ENCODE data around the gene CELF2. TPM values are rescaled to one million over a fixed set of nuclear protein-coding genes. Genes with fewer than 3 reads are reported as not detected.

Gene CELF2
- total RNA-seq, 1 donor from 2014 or later, result 6.4 TPM

DNA sequence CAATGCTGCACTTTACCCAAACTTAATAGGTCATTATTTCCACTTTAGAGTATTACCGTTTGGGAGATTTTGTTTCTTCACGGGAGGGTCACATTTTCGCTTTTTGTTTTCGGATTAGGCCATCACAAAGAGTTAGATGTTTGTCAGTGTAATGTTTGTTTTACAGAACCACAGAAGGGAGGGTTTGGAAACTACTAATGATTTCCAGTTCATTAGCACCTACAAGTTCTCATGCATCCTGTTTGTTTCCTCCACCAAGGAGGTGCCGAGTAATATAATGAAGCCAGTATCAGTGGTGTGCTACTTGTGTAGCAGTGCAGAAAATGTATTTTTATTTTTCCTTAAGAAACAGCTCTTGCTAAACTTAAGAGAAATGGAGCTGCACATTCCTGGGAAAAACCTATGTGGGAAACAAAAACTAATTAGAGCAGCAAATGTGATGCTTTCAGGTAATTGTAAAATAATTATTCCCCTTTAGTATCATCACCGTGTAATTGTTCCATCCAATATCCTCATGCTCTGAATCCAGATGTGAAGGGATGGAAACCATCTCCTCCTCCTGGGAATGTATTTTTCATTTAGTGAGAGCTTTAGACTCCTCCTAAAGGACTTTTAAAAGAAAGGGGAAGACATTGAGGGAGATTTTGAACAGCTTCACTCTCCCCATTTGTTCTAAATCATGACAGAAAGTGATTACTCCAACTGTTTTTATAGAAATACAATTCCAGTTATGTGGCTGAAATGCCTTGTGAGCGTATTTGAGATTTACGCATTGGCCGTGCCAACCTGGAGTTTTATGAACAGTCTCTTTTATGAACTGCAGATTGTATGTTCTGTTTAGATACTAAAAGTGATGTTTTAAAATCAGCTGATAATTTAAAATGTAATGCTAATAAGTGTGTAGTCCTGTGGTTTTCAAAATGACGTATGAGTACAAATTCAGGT lies 5.6 kb downstream of the CELF2 start:
- DNase-seq (ENCODE audit: low read depth), result no peak

DNA sequence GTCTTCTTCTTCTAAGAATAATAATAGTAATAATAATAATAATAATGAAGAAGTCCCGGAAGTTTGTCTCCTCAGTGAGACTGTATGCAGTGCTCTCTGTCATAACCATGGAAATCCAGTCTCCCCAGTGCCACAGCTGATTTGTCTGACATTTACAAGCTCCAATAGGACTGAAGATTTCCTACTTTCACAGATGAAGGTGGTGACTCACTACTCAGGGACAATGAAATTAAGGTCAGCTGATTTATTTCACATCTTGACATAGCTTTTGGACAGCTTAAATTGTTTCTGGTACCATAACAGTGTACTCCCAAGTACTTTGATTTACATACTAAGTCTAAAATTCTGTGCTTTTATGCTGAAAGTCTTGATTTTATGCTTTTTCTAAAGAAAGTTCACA lies 6.9 kb downstream of the CELF2 start:
- peak; percentile 90 for DNase-seq (ENCODE audit: low read depth)

- no peak for DNase-seq (ENCODE audit: low read depth)
These were observed 8.3 kb downstream of the CELF2 start for GRCh38 chr10:11025978-11026377.

GRCh38 chr10:11026773-11027172 lies 9.1 kb downstream of the CELF2 start:
- DNase-seq (ENCODE audit: low read depth), result no peak

- DNase-seq (ENCODE audit: low read depth), result no peak
These were observed 17.1 kb downstream of the CELF2 start for GRCh38 chr10:11034762-11035161.

GRCh38 chr10:11035301-11035991 lies 17.8 kb downstream of the CELF2 start:
- peak; percentile 75 for DNase-seq (ENCODE audit: low read depth)

GRCh38 chr10:11036424-11037011 lies 18.8 kb downstream of the CELF2 start:
- DNase-seq (ENCODE audit: low read depth), result peak; percentile 48

- DNase-seq (ENCODE audit: low read depth), result no peak
These were observed 20.3 kb downstream of the CELF2 start for GRCh38 chr10:11037991-11038390.

DNA sequence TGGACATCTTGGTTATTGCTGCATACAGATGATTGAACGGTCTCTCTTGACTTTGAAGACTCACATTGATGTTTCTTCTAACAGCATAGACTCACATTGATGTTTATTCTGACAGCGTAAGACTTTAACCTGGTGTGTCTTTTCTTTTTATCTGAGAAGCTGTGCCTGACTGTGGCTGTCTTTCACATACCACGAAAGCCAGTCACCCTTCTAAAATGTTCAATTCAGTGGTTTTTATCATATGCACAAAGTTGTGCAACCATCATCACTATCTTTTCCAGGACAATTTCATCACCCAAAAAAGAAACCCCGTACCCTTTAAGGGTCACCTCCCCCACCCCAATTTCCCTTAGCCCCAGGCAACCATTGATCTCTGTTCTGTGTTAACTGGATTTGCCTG lies 24.7 kb downstream of the CELF2 start:
- DNase-seq (ENCODE audit: low read depth), result no peak

GRCh38 chr10:11043039-11043438 lies 25.4 kb downstream of the CELF2 start:
- DNase-seq (ENCODE audit: low read depth), result no peak

DNA sequence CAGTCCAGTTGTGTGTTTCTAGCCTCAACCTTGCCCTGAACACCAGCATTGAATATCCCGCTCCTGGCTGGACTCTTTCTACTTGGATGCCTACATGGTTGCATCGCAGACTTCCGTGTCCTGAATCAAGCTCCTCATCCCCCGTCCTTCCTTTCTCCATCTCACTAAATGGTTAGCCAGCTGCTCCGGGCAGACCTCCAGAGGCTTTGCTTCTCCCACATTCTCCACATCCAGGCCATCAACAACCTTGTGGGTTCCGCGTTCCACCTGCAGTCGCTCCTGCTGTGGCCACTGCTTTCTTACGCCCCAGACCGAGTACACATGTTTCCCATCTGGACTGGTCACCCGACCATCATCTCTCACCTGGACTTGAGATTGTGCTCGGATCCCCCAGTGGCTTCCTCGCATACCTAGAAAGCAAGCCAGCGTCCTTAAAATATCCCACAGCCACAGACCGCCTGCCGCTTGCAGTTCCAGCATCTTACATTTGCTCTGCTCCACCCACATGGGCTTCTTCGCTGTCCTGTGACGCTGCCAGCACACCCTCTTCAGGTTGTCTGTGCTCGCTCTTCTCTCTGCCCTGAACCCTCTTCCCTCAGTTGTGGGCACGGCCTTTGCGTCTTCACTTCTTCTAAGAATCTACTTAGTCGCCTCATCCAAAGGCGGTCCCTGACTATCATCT lies 25.9 kb downstream of the CELF2 start:
- no peak for DNase-seq (ENCODE audit: low read depth)

DNA sequence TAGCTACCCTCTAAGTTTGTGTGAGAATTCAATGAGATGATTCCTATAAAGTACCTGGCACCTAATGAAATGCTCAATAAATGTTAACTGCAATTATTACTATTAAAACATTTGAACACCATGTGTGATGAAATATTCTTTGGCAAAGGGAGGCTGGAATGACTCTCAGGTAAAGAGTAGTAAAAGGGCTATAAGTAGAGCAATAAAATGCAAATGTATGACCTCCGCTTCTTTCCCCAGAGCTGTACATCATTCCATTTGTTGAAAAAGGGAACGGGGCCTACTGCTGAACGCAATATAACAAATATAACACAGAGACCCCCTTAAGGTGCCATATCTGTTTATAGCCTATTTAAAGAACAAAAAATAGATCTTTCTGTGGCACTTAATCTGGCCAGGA lies 27.8 kb downstream of the CELF2 start:
- DNase-seq (ENCODE audit: low read depth), result no peak

DNA sequence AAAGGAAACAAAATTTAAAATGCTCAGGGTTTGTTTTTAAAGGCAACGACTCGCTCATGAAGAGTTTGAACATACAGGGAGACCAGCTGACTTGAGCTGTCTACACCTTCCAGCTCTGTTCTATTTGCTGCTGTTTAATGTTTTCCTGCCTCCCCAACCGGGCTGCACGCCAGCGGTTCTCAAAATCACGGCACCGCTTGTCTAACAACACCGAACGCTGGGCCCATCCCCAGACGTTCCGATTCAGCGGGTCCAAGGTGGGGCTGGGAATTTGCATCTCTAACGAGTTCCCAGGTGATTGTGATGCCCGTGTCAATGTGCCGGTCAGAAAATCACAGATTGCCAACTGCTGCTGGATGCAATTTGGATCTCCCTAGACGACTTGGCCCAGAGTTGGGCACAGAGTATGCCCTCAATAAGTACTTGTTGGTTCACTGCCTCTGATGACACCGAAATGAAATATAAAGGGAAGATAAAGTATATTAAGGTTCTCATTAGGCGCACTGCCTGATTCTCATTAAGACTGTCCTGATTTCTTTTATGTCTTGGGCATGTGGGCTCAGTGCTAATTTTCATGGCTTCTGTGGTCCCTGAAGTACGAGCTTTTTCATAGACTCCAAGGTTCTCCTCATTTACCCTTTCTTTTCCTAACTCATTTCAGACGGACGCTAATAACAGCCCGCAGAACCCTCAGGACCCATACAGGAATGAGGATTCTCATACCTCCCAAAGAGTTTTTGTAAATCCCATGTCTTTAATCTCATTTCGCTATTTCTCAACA lies 28.5 kb downstream of the CELF2 start:
- no peak for DNase-seq (ENCODE audit: low read depth)

- no peak for DNase-seq (ENCODE audit: low read depth)
These were observed 29.1 kb downstream of the CELF2 start for GRCh38 chr10:11046776-11047160.

- DNase-seq (ENCODE audit: low read depth), result no peak
These were observed 31.1 kb downstream of the CELF2 start for GRCh38 chr10:11048707-11049278.

DNA sequence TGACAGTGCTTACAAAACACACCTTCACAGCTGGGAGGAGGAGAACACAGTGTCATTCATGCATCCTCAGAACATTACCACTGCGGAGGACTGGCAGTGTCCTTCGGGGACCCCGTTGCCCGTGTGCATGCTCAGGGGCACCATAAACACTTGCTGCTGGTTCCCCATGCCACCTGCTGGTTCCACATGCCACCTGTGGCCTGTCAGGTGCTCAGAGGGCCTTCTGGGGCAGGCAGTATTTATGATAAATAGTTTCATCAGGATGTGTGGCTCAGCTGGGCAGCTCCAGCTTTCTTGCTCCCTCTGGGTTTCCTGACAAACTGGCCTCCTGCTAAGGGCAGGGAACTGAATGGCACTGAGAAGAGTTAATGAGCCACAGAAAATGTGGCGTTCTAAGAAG lies 32.1 kb downstream of the CELF2 start:
- no peak for DNase-seq (ENCODE audit: low read depth)

DNA sequence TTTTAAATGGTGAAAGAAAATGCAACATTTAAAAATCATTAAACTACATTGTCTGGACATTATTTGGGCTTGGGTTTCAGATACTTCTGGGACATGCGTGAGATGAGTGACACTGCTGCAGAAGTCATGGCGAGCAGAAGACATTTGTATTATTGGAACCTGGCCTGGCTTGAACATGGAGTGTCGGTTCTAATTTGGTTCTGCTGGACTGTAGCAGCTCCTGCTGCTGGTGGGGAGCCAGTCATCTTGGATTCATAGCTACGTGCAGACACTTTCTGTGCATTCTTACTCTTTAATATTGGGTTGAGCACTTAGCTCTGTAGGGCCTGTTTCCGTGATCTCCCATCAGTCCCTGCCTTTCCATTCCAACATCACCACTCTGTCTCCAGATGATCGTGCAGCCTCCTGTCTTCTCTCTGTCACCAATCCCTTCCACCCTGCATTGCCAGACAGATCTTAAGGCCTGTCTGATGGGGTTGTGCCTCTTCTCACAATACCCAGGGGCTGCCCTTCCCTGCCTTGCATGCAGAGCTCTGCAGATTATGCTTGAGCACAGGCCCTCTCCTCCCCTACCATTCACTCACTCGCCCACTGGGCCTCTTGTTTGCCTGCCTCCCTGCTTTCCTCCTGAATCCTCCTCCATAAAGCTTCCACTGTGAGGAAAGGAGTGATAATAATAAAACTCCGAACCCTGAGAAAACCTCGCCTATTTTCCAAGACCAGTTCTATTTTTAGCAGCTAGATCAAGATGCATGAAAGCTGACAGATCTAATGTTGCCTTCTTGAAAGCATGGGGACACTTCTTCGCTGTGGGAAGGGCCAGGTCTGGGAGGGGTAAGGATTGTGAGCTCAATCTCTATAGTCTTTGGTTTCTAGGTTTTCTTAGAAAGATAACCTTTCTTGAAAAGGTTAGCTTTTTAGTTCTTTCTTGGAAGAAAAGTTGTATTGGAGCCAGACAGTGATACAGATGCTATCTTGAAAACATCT lies 32.9 kb downstream of the CELF2 start:
- no peak for DNase-seq (ENCODE audit: low read depth)

DNA sequence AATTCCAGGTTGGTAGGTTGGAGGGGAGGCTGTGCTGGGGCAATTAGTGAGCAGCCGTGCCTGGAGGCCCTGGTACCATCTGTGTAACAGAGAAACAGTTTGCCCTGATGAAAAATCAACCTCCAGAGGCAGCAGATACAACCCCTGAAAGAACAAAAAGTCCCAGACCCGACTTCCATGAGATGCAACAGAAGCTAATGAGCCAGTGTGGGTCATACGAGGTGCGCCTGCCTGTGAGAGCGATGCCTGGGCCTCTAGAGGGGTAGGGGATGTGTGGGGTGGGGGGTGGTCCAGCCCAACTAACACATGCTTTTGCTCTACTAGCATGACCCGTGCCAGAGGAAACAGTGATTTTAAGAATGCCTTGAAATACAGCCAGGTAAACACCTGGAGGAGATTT lies 39.3 kb downstream of the CELF2 start:
- no peak for DNase-seq (ENCODE audit: low read depth)

- no peak for DNase-seq (ENCODE audit: low read depth)
These were observed 39.8 kb downstream of the CELF2 start for GRCh38 chr10:11057448-11057847.

DNA sequence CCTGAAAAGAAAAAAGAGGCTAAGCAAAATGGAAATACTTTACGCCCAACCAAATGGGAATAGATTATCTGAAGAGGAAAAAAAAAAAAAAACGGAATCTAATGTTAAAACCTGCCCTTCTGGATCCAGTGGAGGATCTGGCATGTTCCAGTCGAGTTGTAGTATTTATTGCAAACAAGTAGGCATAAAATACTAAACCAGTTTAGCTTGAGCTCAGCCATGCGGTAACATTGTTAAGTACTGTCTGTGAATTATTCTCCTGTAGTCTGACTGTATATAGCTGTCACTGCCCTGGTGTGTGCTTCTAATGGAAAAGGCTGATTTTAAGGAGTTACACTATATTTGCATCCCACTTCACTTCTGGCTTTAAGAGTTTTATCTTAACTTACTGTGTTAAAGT lies 40.3 kb downstream of the CELF2 start:
- DNase-seq (ENCODE audit: low read depth), result peak; percentile 86

All from renal cortical epithelial cell (primary cell).